Muscle layer of colon (tissue), 2 donors: ENCODE measurements around the gene LRMDA.

ENCODE experiments used
- H3K27ac ChIP-seq: one replicate; pipeline ENCODE4 v1.7.0; 2013; ENCODE audit warnings: low read depth, mild to moderate bottlenecking, low read length, moderate library complexity
- H3K27me3 ChIP-seq, 2 donors: one replicate each; pipeline ENCODE4 v1.7.0; 2013; ENCODE audit warnings: low read length in 2 of 2, mild to moderate bottlenecking in 2 of 2; ENCODE audit not compliant: insufficient read depth in 2 of 2, control insufficient read depth in 1 of 2
- H3K36me3 ChIP-seq: one replicate; pipeline ENCODE4 v1.7.0; 2013; ENCODE audit warnings: mild to moderate bottlenecking, low read length; ENCODE audit not compliant: insufficient read depth
- H3K4me1 ChIP-seq: one replicate; pipeline ENCODE4 v1.7.0; 2013; ENCODE audit warnings: mild to moderate bottlenecking, low read length; ENCODE audit not compliant: insufficient read depth
- H3K4me3 ChIP-seq, 2 donors: one replicate each; pipeline ENCODE4 v1.7.0; 2013; ENCODE audit warnings: low read length in 2 of 2, low read depth in 1 of 2, mild to moderate bottlenecking in 1 of 2, moderate library complexity in 1 of 2
- H3K9ac ChIP-seq: one replicate; pipeline ENCODE4 v1.7.0; 2013; ENCODE audit warnings: low read length
- H3K9me3 ChIP-seq: one replicate; pipeline ENCODE4 v1.7.0; 2013; ENCODE audit warnings: mild to moderate bottlenecking, low read length
- donor health status: abdominal sarcoma.
- donor health status: Adenocarcinoma of cecum.

LRMDA gene

DNA sequence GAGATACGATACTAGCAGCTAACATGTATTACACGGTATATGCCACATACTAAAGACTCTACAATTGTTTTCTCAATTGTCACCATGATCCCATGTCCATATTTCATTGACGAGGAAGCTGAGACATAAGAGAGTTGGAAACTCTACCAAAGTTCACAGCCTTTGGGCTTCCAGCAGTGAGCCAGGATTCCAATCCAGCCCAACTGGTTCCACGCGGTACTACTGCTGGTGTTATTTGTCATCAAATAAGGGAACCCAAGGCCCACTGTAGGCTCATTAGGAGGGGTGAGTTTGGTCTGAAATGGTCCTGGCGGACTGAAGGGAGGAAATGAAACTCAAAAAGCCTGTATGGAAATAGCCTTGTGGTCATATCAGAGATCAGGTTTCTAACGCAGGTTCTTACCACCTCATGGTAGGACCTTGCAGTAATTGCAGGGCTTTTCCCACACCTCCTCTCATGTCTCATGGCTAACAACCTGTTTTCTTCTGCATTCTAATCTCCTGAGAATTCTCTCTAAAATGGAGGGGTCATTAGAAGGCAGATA, 814.6 kb downstream of the LRMDA start:
- no peaks in the 10 kb centered on the region for H3K27me3 ChIP-seq
- H3K4me3 ChIP-seq, result no peak overlapping the region
- H3K9me3 ChIP-seq, result no peaks in the 10 kb centered on the region
- H3K9ac ChIP-seq, result no peak overlapping the region
- no peak overlapping the region for H3K27ac ChIP-seq
- no peaks in the 10 kb centered on the region for H3K36me3 ChIP-seq
- H3K4me1 ChIP-seq, result peaks cover 13% of the 10 kb centered on the region

DNA sequence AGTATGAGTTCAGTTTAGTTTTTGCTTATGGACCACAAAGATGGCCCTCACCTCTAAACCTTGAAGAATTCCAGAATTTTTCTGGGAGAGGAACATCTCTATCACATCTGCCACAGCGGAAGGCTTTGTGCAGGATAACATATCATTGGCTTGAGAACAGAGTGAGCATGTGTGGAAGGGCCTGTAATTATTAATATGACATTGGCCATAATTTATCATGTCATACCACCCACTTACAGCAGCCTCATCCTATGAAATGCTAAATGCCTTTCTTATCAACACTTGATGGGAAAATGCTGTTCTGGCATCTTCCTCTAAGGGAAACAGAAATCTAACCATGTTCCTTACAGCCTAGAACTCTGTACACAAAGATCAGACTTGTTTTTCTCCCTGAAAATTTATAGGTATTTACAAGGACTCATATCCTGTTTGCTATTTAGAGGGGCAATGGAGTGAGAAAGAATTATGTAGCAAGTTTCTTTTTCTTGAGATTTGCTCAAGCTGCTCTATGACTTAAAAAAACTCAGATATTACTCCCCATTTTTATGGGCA, 817.3 kb downstream of the LRMDA start:
- H3K4me3 ChIP-seq, result no peak overlapping the region
- no peaks in the 10 kb centered on the region for H3K9me3 ChIP-seq
- no peak overlapping the region for H3K27ac ChIP-seq
- H3K4me1 ChIP-seq, result peaks cover 29% of the 10 kb centered on the region
- H3K27me3 ChIP-seq, result no peaks in the 10 kb centered on the region
- H3K9ac ChIP-seq, result no peak overlapping the region
- no peaks in the 10 kb centered on the region for H3K36me3 ChIP-seq

DNA sequence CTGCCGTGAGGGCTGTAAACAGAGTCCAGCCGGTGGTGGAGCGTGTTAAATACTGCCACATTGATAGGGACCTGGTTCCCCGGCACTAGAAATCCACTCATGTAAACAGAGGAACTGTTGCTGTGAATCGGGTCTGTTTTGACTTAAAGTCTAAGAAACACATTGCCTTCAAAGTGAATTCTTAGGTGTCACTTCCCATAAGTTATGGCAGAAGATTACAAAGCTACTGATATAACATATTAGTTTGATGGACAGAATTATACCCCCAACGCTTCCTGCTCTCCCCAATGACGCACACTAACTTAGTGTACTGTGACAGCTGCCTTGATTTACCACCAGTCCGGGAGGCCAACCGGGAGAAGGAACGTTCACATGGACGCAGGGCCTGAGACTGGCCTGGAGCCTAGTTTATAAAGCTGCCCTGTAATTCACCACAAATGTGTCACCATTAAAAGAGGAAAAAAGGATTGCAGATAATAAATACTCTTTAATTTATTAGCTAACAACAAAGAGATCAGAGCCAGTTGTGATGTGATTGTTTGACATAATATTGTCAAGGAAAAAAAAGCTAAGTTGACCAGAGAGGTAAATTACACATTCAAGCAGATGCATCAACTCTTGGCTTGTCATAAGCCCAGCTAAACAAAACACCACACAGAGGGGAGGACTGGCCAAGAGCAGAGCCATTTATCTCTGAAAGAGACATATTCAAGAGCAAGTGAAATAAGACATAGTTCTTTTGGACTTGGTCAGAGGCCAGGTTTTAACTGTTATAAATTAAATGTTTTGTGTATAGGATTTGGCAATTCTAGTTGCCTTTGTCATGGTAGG, 820.6 kb downstream of the LRMDA start:
- H3K9ac ChIP-seq, result no peak overlapping the region
- H3K36me3 ChIP-seq, result no peaks in the 10 kb centered on the region
- peaks cover 25% of the 10 kb centered on the region for H3K4me1 ChIP-seq
- H3K27ac ChIP-seq, result peak overlapping the region; percentile 76
- H3K4me3 ChIP-seq, result no peak overlapping the region
- no peaks in the 10 kb centered on the region for H3K27me3 ChIP-seq
- H3K9me3 ChIP-seq, result no peaks in the 10 kb centered on the region

DNA sequence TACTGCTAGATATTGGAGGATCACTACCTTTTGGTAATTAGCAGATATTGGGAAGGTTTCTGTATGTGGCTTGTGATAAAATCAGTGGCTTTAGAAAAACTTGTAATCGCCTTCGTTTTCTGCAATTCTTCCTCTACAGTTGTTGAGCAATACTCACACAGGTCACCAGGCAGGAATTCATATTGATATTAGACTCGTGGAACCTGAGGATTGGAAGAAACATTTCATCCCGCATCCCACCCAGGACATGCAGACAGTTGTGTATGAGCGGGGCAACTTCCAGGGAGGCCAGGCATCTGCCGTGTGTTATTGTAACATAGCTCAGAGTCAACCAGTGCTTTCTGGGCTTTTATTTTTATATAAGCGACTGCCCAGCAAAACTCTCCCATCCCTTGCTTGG, 821.3 kb downstream of the LRMDA start:
- no peaks in the 10 kb centered on the region for H3K9me3 ChIP-seq
- no peaks in the 10 kb centered on the region for H3K36me3 ChIP-seq
- H3K9ac ChIP-seq, result no peak overlapping the region
- peak overlapping the region; percentile 16 for H3K27ac ChIP-seq
- no peaks in the 10 kb centered on the region for H3K27me3 ChIP-seq
- no peak overlapping the region for H3K4me3 ChIP-seq
- H3K4me1 ChIP-seq, result peaks cover 25% of the 10 kb centered on the region

DNA sequence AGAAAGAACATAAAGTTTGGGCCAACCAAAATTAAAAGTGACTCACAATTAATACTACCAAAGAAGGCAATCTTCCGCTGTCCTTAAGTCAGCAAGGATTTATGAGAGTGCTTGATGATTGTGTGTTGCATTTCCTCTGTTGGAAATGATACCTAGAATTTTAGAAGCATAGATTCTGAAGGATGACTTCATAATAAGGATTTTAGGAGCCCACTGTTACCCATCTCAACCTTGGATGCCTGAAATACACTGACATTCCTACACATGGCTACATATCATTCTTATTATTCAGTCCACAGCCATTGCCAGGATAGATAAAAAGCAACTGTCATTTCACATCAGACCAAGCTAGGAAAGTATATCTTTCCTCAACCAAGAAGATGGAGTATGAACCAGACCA, 823.8 kb downstream of the LRMDA start:
- H3K27me3 ChIP-seq, result no peaks in the 10 kb centered on the region
- peaks cover 21% of the 10 kb centered on the region for H3K4me1 ChIP-seq
- no peak overlapping the region for H3K4me3 ChIP-seq
- no peak overlapping the region for H3K27ac ChIP-seq
- peaks cover 5% of the 10 kb centered on the region for H3K9me3 ChIP-seq
- H3K9ac ChIP-seq, result no peak overlapping the region
- no peaks in the 10 kb centered on the region for H3K36me3 ChIP-seq

DNA sequence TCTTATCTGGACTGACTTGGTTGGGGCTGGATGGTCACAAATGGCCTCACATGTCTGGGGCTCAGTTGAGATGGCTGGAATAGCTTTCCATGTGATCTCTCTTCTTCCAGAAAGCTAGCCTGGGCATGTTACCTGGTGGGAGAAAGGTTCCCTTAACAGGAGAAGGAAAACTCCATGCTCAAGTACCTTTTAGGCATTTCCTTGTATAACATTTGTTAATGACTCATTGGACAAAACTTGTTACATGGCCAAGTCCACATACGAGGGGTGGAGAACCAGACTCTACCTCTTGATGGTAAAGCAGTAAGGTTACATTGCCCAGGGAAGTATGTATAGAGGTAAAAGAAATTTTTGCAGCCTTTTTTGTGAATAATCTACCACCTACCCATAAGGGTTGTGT, 826.4 kb downstream of the LRMDA start:
- peaks cover 10% of the 10 kb centered on the region for H3K9me3 ChIP-seq
- no peak overlapping the region for H3K27ac ChIP-seq
- no peaks in the 10 kb centered on the region for H3K27me3 ChIP-seq
- H3K36me3 ChIP-seq, result no peaks in the 10 kb centered on the region
- peaks cover 5% of the 10 kb centered on the region for H3K4me1 ChIP-seq
- H3K4me3 ChIP-seq, result no peak overlapping the region
- no peak overlapping the region for H3K9ac ChIP-seq

DNA sequence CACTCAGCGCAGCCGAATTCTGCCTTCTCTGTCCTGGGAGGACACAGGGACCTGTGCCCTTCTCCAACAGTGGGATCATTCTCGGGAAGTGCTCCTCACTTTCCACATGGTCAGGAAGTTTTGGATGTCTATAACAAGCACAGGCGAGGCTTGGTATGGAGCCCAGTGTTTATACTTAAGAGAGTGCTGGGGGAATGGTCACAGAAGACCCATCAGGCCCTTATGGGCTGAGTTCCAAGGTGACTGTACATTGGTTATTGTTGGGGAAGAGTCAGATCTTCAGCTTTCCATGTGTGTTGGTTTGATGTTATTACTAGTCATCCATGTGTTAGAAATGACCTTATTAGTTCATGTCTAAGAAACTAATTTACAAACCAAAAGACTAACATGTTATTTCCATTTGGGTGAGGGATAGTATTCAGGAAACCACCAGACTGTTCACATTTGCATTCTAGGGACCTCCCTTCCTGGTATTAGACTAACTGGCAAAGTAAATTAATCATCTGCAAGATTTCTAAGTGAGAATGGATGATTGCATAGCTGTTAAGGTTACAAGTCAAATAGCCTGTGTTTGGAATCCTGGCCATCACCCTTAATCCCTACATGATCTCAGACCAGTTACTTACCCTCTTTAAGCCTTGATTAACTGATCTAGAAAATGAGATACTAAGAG, 834.2 kb downstream of the LRMDA start:
- H3K4me3 ChIP-seq, result no peak overlapping the region
- H3K27me3 ChIP-seq, result no peaks in the 10 kb centered on the region
- H3K27ac ChIP-seq, result no peak overlapping the region
- H3K9me3 ChIP-seq, result peaks cover 1% of the 10 kb centered on the region
- no peaks in the 10 kb centered on the region for H3K4me1 ChIP-seq
- no peaks in the 10 kb centered on the region for H3K36me3 ChIP-seq
- no peak overlapping the region for H3K9ac ChIP-seq

DNA sequence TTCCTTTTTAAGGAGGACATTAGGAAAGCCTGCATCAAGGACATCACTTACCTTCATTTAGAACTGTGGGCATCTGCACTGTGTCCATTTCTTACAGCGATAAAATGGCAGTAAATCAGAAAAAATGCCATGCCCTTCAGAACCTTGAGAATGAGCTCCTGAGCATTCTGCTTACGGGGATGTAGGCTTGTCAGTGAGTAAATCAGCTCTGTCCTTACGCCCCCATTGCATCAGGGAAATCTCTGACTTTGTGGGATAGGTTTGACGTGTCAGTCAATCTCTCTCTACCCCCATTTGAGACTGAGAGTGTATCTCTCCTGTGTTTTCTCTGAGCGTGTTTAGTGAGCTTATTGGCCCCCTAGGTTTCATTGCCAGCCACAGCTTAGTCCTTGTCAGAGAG, 837.1 kb downstream of the LRMDA start:
- Histone ChIP-seq H3K27ac (no peak overlapping the region), H3K9ac (no peak overlapping the region), H3K27me3 (no peaks in the 10 kb centered on the region), H3K9me3 (no peaks in the 10 kb centered on the region), H3K4me3 (no peak overlapping the region), H3K36me3 (no peaks in the 10 kb centered on the region), H3K4me1 (no peaks in the 10 kb centered on the region)

DNA sequence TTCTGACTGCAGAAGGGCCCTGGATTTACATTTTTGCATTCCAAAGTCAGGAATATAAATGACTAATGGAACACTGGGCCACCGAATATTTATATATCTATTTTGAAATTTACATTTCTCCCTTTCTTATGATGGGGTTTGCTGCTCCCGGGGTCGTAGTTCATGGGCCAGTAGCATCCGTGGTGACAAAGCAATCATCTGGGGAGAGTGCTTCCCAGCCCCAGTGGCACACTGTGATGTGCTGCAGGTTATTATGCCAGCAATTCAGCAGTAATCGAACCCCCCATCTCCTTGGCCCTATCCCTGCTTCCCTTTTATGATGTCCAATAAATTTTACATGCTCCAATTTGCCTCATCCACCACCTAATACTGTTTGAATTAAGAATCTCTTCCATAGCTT, 837.5 kb downstream of the LRMDA start:
- no peak overlapping the region for H3K9ac ChIP-seq
- no peaks in the 10 kb centered on the region for H3K27me3 ChIP-seq
- no peaks in the 10 kb centered on the region for H3K9me3 ChIP-seq
- H3K4me3 ChIP-seq, result no peak overlapping the region
- H3K4me1 ChIP-seq, result no peaks in the 10 kb centered on the region
- H3K36me3 ChIP-seq, result no peaks in the 10 kb centered on the region
- H3K27ac ChIP-seq, result no peak overlapping the region

DNA sequence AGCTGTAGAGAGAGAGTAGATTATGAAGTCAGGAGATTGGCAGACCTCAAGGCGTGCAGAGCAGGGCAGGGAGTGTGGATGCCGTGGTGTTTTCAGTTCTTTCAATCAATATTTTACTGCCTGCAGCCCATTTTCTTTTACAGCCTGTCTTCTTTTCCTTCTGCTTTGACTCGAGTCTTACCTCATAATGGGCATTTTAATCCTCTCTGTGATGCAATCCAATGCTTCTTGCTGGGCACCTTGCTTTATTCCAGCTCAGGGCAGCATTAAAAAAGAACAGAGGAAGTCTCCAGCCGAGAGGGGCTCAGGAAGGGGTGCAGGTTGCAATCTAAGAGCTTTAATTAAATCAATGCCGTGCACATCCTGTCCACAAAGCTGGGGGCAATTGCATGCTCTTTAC, 839.0 kb downstream of the LRMDA start:
- Histone ChIP-seq H3K4me3 (no peak overlapping the region), H3K4me1 (no peaks in the 10 kb centered on the region), H3K9me3 (peaks cover 8% of the 10 kb centered on the region), H3K27me3 (no peaks in the 10 kb centered on the region), H3K9ac (no peak overlapping the region), H3K36me3 (no peaks in the 10 kb centered on the region), H3K27ac (no peak overlapping the region)

DNA sequence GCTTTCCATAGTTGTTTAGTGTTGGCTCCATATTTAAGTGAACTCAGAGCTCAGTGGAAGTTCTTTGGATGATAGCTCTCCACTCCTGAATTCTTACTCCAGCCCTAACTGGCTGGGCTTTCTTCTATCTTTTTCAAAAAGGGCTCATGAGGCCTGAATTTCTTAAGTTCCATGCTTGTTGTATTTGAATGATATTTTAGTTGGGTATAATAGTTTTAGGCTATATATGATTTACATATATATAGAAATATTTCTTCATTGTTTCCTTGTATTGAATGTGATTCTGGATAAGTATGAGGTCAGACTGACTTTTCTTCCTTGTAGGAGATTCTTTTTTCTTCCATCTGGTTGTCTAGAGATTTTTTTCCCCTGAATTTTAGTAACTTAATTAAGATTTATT, 843.5 kb downstream of the LRMDA start:
- no peak overlapping the region for H3K4me3 ChIP-seq
- H3K9me3 ChIP-seq, result peaks cover 8% of the 10 kb centered on the region
- no peak overlapping the region for H3K9ac ChIP-seq
- H3K4me1 ChIP-seq, result no peaks in the 10 kb centered on the region
- H3K27ac ChIP-seq, result no peak overlapping the region
- H3K27me3 ChIP-seq, result no peaks in the 10 kb centered on the region
- H3K36me3 ChIP-seq, result no peaks in the 10 kb centered on the region
